OCI-LY1 (cell line): ENCODE results near the gene IFNL3.

ENCODE experiments used
- H2AFZ ChIP-seq: fragments of 200-600 bp; sonication (generic), shearing (Covaris generic); 2 replicates; pipeline ENCODE4 v1.6.0; 2014; ENCODE audit warnings: antibody characterized with exemption, mild to moderate bottlenecking, low read length
- H3F3A ChIP-seq: fragments of 200-600 bp; sonication (generic), shearing (Covaris generic); 2 replicates; pipeline ENCODE4 v1.6.0; 2014; ENCODE audit warnings: mild to moderate bottlenecking, antibody characterized with exemption, low read length, moderate library complexity; ENCODE audit not compliant: insufficient read depth
- H3K27ac ChIP-seq: fragments of 200-600 bp; sonication (generic); 2 replicates; pipeline ENCODE4 v1.5.1; 2014; ENCODE audit warnings: low read length, mixed run types, mild to moderate bottlenecking, low read depth; ENCODE audit not compliant: poor library complexity, severe bottlenecking
- H3K27me3 ChIP-seq: fragments of 200-600 bp; sonication (generic); 2 replicates; pipeline ENCODE4 v1.6.0; 2014; ENCODE audit warnings: antibody characterized with exemption, mild to moderate bottlenecking, low read length, moderate library complexity; ENCODE audit not compliant: insufficient read depth
- H3K36me3 ChIP-seq: fragments of 200-600 bp; sonication (generic); 2 replicates; pipeline ENCODE4 v1.6.1; 2014; ENCODE audit warnings: mild to moderate bottlenecking, antibody characterized with exemption, low read length, moderate library complexity, mixed read lengths; ENCODE audit not compliant: insufficient read depth
- H3K4me1 ChIP-seq: fragments of 200-600 bp; sonication (generic); 2 replicates; pipeline ENCODE4 v1.5.1; 2014; ENCODE audit warnings: mild to moderate bottlenecking, low read length, moderate library complexity; ENCODE audit not compliant: insufficient read depth, severe bottlenecking
- H3K4me2 ChIP-seq: fragments of 200-600 bp; sonication (generic), shearing (Covaris generic); 2 replicates; pipeline ENCODE4 v1.6.1; 2014; ENCODE audit warnings: low read length
- H3K4me3 ChIP-seq: fragments of 200-600 bp; sonication (generic); 2 replicates; pipeline ENCODE4 v1.5.1; 2014; ENCODE audit warnings: low read length, low read depth, mild to moderate bottlenecking, mixed read lengths; ENCODE audit not compliant: poor library complexity, severe bottlenecking
- H3K79me2 ChIP-seq: fragments of 200-600 bp; shearing (Covaris generic); 2 replicates; pipeline ENCODE4 v1.6.1; 2016; ENCODE audit warnings: mixed run types, low read length, mixed read lengths; ENCODE audit not compliant: insufficient read depth
- H3K9ac ChIP-seq: fragments of 200-600 bp; sonication (generic), shearing (Covaris generic); 2 replicates; pipeline ENCODE4 v1.6.1; 2014; ENCODE audit warnings: mild to moderate bottlenecking, low read length, mixed read lengths
- H3K9me2 ChIP-seq: fragments of 200-600 bp; sonication (generic), shearing (Covaris generic); 2 replicates; pipeline ENCODE4 v1.6.1; 2014; ENCODE audit warnings: low read depth, mild to moderate bottlenecking, low read length, mixed read lengths
- H3K9me3 ChIP-seq: fragments of 200-600 bp; shearing (Covaris generic); 2 replicates; pipeline ENCODE4 v1.6.1; 2014; ENCODE audit warnings: low read length, mixed read lengths
- H4K20me1 ChIP-seq: fragments of 200-600 bp; sonication (generic), shearing (Covaris generic); 2 replicates; pipeline ENCODE4 v1.6.0; 2016; ENCODE audit warnings: mild to moderate bottlenecking, low read length; ENCODE audit not compliant: insufficient read depth
- CTCF ChIP-seq: fragments of 200-600 bp; sonication (generic), shearing (Covaris generic); IDR thresholded peaks from 2 replicates; pipeline ENCODE4 v1.5.1; 2017; ENCODE audit warnings: mild to moderate bottlenecking, antibody characterized with exemption, low read length, moderate library complexity, mixed read lengths
- EZH2 ChIP-seq: fragments of 200-600 bp; sonication (generic), shearing (Covaris generic); IDR thresholded peaks from 2 replicates; pipeline ENCODE4 v1.8.0; 2017; ENCODE audit warnings: borderline replicate concordance, mixed run types, mild to moderate bottlenecking, antibody characterized with exemption, low read length, moderate library complexity, mixed read lengths

Gene IFNL3

DNA sequence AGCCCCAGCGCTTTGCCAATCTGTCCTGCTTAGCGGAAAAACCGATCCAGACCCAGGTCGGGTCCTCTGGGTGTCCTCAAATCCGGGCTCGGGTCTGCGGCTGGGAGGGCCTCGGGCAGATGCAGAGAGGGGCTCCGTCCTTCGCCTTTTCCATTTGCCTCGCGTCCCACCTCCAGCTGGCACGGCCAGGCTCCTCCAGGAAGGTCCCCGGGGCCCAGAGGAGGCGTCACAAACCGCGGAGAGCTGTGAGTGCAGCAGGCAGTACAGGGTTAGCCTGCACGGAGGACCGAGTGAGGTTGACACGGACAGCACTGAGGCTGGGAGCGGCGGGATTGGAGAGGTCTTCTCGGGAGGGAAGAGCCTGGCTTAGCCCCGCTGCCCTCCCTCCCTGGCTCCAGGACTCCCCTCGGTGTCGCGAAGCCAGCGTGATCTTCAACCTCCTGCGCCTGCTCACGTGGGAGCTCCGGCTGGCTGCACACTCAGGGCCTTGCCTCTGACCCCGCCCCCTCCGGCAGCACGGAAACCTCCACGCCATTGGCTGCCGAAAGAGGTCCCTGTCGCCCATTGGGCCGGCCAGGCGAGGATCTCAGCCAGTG, 20.6 kb upstream of the IFNL3 start:
- H2AFZ ChIP-seq = no peak overlapping the region
- no peaks in the 10 kb centered on the region for H3K79me2 ChIP-seq
- no peak overlapping the region for H3K4me2 ChIP-seq
- no peaks in the 10 kb centered on the region for H4K20me1 ChIP-seq
- TF ChIP-seq CTCF = no peak
- TF ChIP-seq EZH2 = no peak
- H3K4me1 ChIP-seq = no peaks in the 10 kb centered on the region
- no peak overlapping the region for H3K4me3 ChIP-seq
- H3K9ac ChIP-seq = no peak overlapping the region
- no peaks in the 10 kb centered on the region for H3F3A ChIP-seq
- H3K27ac ChIP-seq = no peak overlapping the region
- H3K9me2 ChIP-seq = no peaks in the 10 kb centered on the region
- no peaks in the 10 kb centered on the region for H3K9me3 ChIP-seq
- no peaks in the 10 kb centered on the region for H3K36me3 ChIP-seq
- H3K27me3 ChIP-seq = no peaks in the 10 kb centered on the region

GRCh38 chr19:39264306-39265290, 19.8 kb upstream of the IFNL3 start:
- no peak overlapping the region for H3K27ac ChIP-seq
- no peak overlapping the region for H2AFZ ChIP-seq
- no peak overlapping the region for H3K9ac ChIP-seq
- H3K36me3 ChIP-seq = no peaks in the 10 kb centered on the region
- H3K27me3 ChIP-seq = no peaks in the 10 kb centered on the region
- no peaks in the 10 kb centered on the region for H3K79me2 ChIP-seq
- H3K4me2 ChIP-seq = no peak overlapping the region
- H3K4me3 ChIP-seq = no peak overlapping the region
- no peaks in the 10 kb centered on the region for H4K20me1 ChIP-seq
- H3K9me2 ChIP-seq = no peaks in the 10 kb centered on the region
- H3K9me3 ChIP-seq = no peaks in the 10 kb centered on the region
- no peaks in the 10 kb centered on the region for H3F3A ChIP-seq
- H3K4me1 ChIP-seq = no peaks in the 10 kb centered on the region
- no peak for TF ChIP-seq EZH2
- TF ChIP-seq CTCF = no peak

DNA sequence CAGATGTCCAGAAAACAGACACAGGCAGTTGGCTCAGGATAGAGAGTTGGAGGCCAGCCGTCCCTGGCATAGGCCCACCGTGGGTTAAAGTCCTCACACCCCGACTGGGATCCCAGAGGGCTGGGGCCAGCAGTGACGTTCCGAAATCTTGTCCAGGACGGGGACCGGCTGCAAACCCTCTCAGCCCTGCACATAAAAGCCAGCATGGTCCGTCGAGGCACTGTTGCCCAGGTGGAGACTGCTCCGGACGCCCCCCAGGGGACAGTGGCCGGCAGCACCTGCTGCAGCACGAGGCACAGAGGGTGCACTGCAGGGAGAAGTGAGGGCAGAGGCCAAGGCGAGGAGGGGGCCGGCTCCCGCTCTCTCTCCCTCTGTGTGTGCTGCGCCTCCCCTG, 19.1 kb upstream of the IFNL3 start:
- Histone ChIP-seq H3K9ac (no peak overlapping the region), H2AFZ (no peak overlapping the region), H3K4me3 (no peak overlapping the region), H4K20me1 (no peaks in the 10 kb centered on the region), H3K79me2 (no peaks in the 10 kb centered on the region), H3K27me3 (no peaks in the 10 kb centered on the region), H3K27ac (no peak overlapping the region), H3K4me1 (no peaks in the 10 kb centered on the region), H3K36me3 (no peaks in the 10 kb centered on the region), H3F3A (no peaks in the 10 kb centered on the region), H3K9me2 (no peaks in the 10 kb centered on the region), H3K9me3 (no peaks in the 10 kb centered on the region), H3K4me2 (no peak overlapping the region)
- TF ChIP-seq EZH2 (no peak), CTCF (no peak)
